ENCODE results near the gene RAPGEF6.

- TF ChIP-seq POLR2AphosphoS5 (IDR thresholded peaks at IDR 0.05; ENCODE audit: low read depth) (no peak), CTCF (IDR thresholded peaks at IDR 0.05; ENCODE audit: insufficient read depth, low read length) (no peak), REST (IDR thresholded peaks at IDR 0.05; ENCODE audit: insufficient replicate concordance, low read depth) (no peak), GABPA (IDR thresholded peaks at IDR 0.05; ENCODE audit: low read depth) (no peak)
Measured at GRCh38 chr5:131542723-131543122, 92.3 kb downstream of the RAPGEF6 start.
